Small intestine (tissue), 7 donors: ENCODE measurements around the gene SPINT2. TPM values are rescaled to one million over a fixed set of nuclear protein-coding genes. Genes with fewer than 3 reads are reported as not detected.

Source experiments
- DNase-seq, 2 donors: peaks; one replicate each; pipeline versions ENCODE4 v3.0.0 to v3.0.0-alpha.2; 2013
- FAIRE-seq: peaks from 2 replicates; lab custom pipeline; 2012; peaks lifted over from hg19 to GRCh38; lab: Jason Lieb, UNC
- H3K27ac ChIP-seq, 3 donors: one replicate each; pipeline ENCODE4 v1.5.1; 2013; ENCODE audit warnings: low read length in 2 of 3, mild to moderate bottlenecking in 2 of 3, control low read depth in 1 of 3, inconsistent platforms in 1 of 3, low read depth in 1 of 3, moderate library complexity in 1 of 3
- H3K27me3 ChIP-seq, 3 donors: one replicate each; pipeline ENCODE4 v1.6.1; 2013; ENCODE audit warnings: low read length in 3 of 3, inconsistent platforms in 1 of 3; ENCODE audit not compliant: control insufficient read depth in 3 of 3, insufficient read depth in 3 of 3
- H3K36me3 ChIP-seq, 3 donors: one replicate each; pipeline ENCODE4 v1.6.1; 2013; ENCODE audit warnings: low read length in 3 of 3, inconsistent platforms in 1 of 3, low read depth in 1 of 3, mild to moderate bottlenecking in 1 of 3, moderate library complexity in 1 of 3; ENCODE audit not compliant: control insufficient read depth in 3 of 3, insufficient read depth in 2 of 3
- H3K4me1 ChIP-seq, 3 donors: one replicate each; pipeline ENCODE4 v1.6.1; 2013; ENCODE audit warnings: low read length in 2 of 3, inconsistent platforms in 1 of 3, low read depth in 1 of 3, mild to moderate bottlenecking in 1 of 3, moderate library complexity in 1 of 3; ENCODE audit not compliant: control insufficient read depth in 3 of 3, insufficient read depth in 2 of 3
- H3K4me3 ChIP-seq, 3 donors: one replicate each; pipeline ENCODE4 v1.5.1; 2013; ENCODE audit warnings: low read length in 3 of 3, control low read depth in 1 of 3, inconsistent platforms in 1 of 3, low read depth in 1 of 3, mild to moderate bottlenecking in 1 of 3, moderate library complexity in 1 of 3
- H3K9me3 ChIP-seq, 2 donors: one replicate each; pipeline ENCODE4 v1.6.1; 2013; ENCODE audit warnings: low read depth in 1 of 2, low read length in 1 of 2; ENCODE audit not compliant: control insufficient read depth in 2 of 2, insufficient read depth in 1 of 2
- WGBS, 3 donors: extraction: QIAGEN DNeasy Blood & Tissue Kit; methylation state at CpG; one replicate each; pipeline ENCODE4 v1.1.7; 2013; 5-methylcytosine and 5-hydroxymethylcytosine counted together
- polyA plus RNA-seq, 4 donors: library from polyadenylated mRNA; stranded (reverse) in 3 of 4; unstranded in 1 of 4; fragments of 200-250 nt in 3 of 4; fragments of 120-200 nt in 1 of 4; gene quantifications; one replicate each; pipeline versions ENCODE4 v1.2.1 to v1.2.3, GENCODE V29; 2013
- donor health status: healthy with polysubstance abuse.
- donor health status: control.
- donor health status: control.
- donor health status: Bipolar disorder and iron deficiency.
- donor health status: healthy.

Gene SPINT2
- polyA plus RNA-seq, 4 donors: 263 to 450 (median 424) TPM

GRCh38 chr19:38285567-38285966 lies 21.2 kb downstream of the SPINT2 start:
- DNase-seq (no peak), FAIRE-seq (no peak)
- no peak overlapping the region for H3K4me3 ChIP-seq
- 85 to 93% (median 90%) methylated on average over 5 of the region's 5 CpGs for WGBS, 3 donors
- H3K27me3 ChIP-seq: no peaks in the 10 kb centered on the region
- peaks cover 0 to 5% (median 0%) of the 10 kb centered on the region in 3 donors for H3K4me1 ChIP-seq
- H3K36me3 ChIP-seq: peaks cover 3 to 90% (median 12%) of the 10 kb centered on the region in 3 donors
- no peak overlapping the region for H3K27ac ChIP-seq
- H3K9me3 ChIP-seq: no peaks in the 10 kb centered on the region

GRCh38 chr19:38287604-38288003 lies 23.2 kb downstream of the SPINT2 start:
- Histone ChIP-seq H3K36me3 (peaks cover 3 to 96% (median 22%) of the 10 kb centered on the region in 3 donors), H3K27ac (no peak overlapping the region), H3K4me1 (no peaks in the 10 kb centered on the region), H3K27me3 (no peaks in the 10 kb centered on the region), H3K4me3 (no peak overlapping the region), H3K9me3 (no peaks in the 10 kb centered on the region)
- 75 to 81% (median 77%) methylated on average over 9 of the region's 9 CpGs for WGBS, 3 donors
- no peak for FAIRE-seq
- no peak for DNase-seq

GRCh38 chr19:38288123-38288855 lies 23.9 kb downstream of the SPINT2 start:
- Histone ChIP-seq H3K27ac (no peak overlapping the region), H3K36me3 (peaks cover 3 to 96% (median 23%) of the 10 kb centered on the region in 3 donors), H3K4me3 (no peak overlapping the region), H3K27me3 (no peaks in the 10 kb centered on the region), H3K9me3 (no peaks in the 10 kb centered on the region), H3K4me1 (no peaks in the 10 kb centered on the region)
- DNase-seq: no peak
- WGBS, 3 donors: 82 to 88% (median 87%) methylated on average over 15 to 16 of the region's 16 CpGs
- FAIRE-seq: no peak

- H3K27ac ChIP-seq: no peak overlapping the region
- WGBS, 3 donors: 93 to 98% (median 94%) methylated on average over 15 of the region's 15 CpGs
- FAIRE-seq (no peak), DNase-seq (no peak)
- peaks cover 3 to 93% (median 20%) of the 10 kb centered on the region in 3 donors for H3K36me3 ChIP-seq
- H3K4me1 ChIP-seq: no peaks in the 10 kb centered on the region
- no peaks in the 10 kb centered on the region for H3K9me3 ChIP-seq
- H3K27me3 ChIP-seq: no peaks in the 10 kb centered on the region
- no peak overlapping the region for H3K4me3 ChIP-seq
These were observed 25.6 kb downstream of the SPINT2 start for GRCh38 chr19:38289955-38290354.

GRCh38 chr19:38290631-38291147 lies 26.3 kb downstream of the SPINT2 start:
- H3K27me3 ChIP-seq: no peaks in the 10 kb centered on the region
- no peaks in the 10 kb centered on the region for H3K4me1 ChIP-seq
- FAIRE-seq (no peak), DNase-seq (no peak)
- no peak overlapping the region for H3K27ac ChIP-seq
- H3K36me3 ChIP-seq: peaks cover 3 to 86% (median 20%) of the 10 kb centered on the region in 3 donors
- no peak overlapping the region for H3K4me3 ChIP-seq
- no peaks in the 10 kb centered on the region for H3K9me3 ChIP-seq
- 42 to 69% (median 50%) methylated on average over 13 of the region's 13 CpGs for WGBS, 3 donors

- FAIRE-seq: no peak
- H3K4me3 ChIP-seq: no peak overlapping the region
These were observed 27.5 kb downstream of the SPINT2 start for GRCh38 chr19:38291855-38292254.

GRCh38 chr19:38293281-38293680 lies 28.9 kb downstream of the SPINT2 start:
- WGBS, 3 donors: 89 to 94% (median 91%) methylated on average over 9 of the region's 9 CpGs
- Histone ChIP-seq H3K27me3 (no peaks in the 10 kb centered on the region), H3K4me1 (no peaks in the 10 kb centered on the region), H3K9me3 (no peaks in the 10 kb centered on the region), H3K4me3 (no peak overlapping the region), H3K36me3 (peaks cover 0 to 61% (median 20%) of the 10 kb centered on the region in 3 donors), H3K27ac (no peak overlapping the region)
- no peak for FAIRE-seq
- DNase-seq: no peak

More at GRCh38 chr19:38291855-38292254, 27.5 kb downstream of the SPINT2 start:
- H3K4me1 ChIP-seq: no peaks in the 10 kb centered on the region
- H3K27ac ChIP-seq: no peak overlapping the region
- peaks cover 0 to 75% (median 20%) of the 10 kb centered on the region in 3 donors for H3K36me3 ChIP-seq
- no peaks in the 10 kb centered on the region for H3K27me3 ChIP-seq
- WGBS, 3 donors: 74 to 84% (median 82%) methylated on average over 15 of the region's 15 CpGs
- H3K9me3 ChIP-seq: no peaks in the 10 kb centered on the region
- DNase-seq: no peak

GRCh38 chr19:38294090-38294489 lies 29.7 kb downstream of the SPINT2 start:
- no peak overlapping the region for H3K4me3 ChIP-seq
- no peak for FAIRE-seq
- H3K4me1 ChIP-seq: no peaks in the 10 kb centered on the region
- H3K27ac ChIP-seq: no peak overlapping the region
- H3K36me3 ChIP-seq: peaks cover 0 to 55% (median 20%) of the 10 kb centered on the region in 3 donors
- H3K9me3 ChIP-seq: no peaks in the 10 kb centered on the region
- 81 to 87% (median 85%) methylated on average over 8 of the region's 8 CpGs for WGBS, 3 donors
- H3K27me3 ChIP-seq: no peaks in the 10 kb centered on the region
- DNase-seq: no peak
